ENCODE measurements around the gene TRMT11. TPM values are rescaled to one million over a fixed set of nuclear protein-coding genes. Genes with fewer than 3 reads are reported as not detected.

TRMT11 gene
- total and polyA plus RNA-seq, 9 of the 15 experiments (the other 6 are each of a cell fraction or from before 2014, with no cell fraction given): 38.8 to 88.0 (median 59.8) TPM

- 0 out of 4 replicates have a peak, but pooled peaks of 1 of the 2 experiments have one; percentile 9 for TF ChIP-seq MLLT1 (IDR thresholded peaks at IDR 0.05)
- peak; percentile 38 for TF ChIP-seq TAF1 (IDR thresholded peaks at IDR 0.05; ENCODE audit: control insufficient read depth, extremely low read depth, insufficient read depth, low read length, severe bottlenecking)
- TF ChIP-seq ZNF707 (CRISPR knock-in tag; conservative IDR thresholded peaks at IDR 0.05): no peak
- no peak for TF ChIP-seq HSF4 (CRISPR knock-in tag; IDR thresholded peaks at IDR 0.05; ENCODE audit: borderline replicate concordance)
- TF ChIP-seq REST (IDR thresholded peaks at IDR 0.05; ENCODE audit: borderline replicate concordance): no peak
- no peak for TF ChIP-seq REST (CRISPR knock-in tag; IDR thresholded peaks at IDR 0.05; ENCODE audit: low read depth)
- TF ChIP-seq MCM3 (IDR thresholded peaks at IDR 0.05): no peak
- peak; percentile 40; the same call in 1 of the 2 replicates for TF ChIP-seq JUND (IDR thresholded peaks at IDR 0.05; ENCODE audit: borderline replicate concordance, low read depth, low read length)
- peak; percentile 58; the same call in 1 of the 3 replicates for TF ChIP-seq JUND (tag; IDR thresholded peaks at IDR 0.05; ENCODE audit: borderline replicate concordance, low read depth, low read length)
- TF ChIP-seq NKRF (IDR thresholded peaks at IDR 0.05; ENCODE audit: borderline replicate concordance): peak; percentile 65; the same call in 1 of the 2 replicates
- TF ChIP-seq MTA2 (IDR thresholded peaks at IDR 0.05; ENCODE audit: low read depth): no peak
- no peak for TF ChIP-seq POLR2H (tag; IDR thresholded peaks at IDR 0.05; ENCODE audit: low read depth)
- no peak for TF ChIP-seq RNF2 (IDR thresholded peaks at IDR 0.05)
- TF ChIP-seq NFIC (IDR thresholded peaks at IDR 0.05): no peak
- no peak for TF ChIP-seq ZNF639 (CRISPR knock-in tag; conservative IDR thresholded peaks at IDR 0.05 in 1 of 2, IDR thresholded peaks at IDR 0.05 in 1 of 2)
These were observed 782 bp downstream of the TRMT11 start (continued) for GRCh38 chr6:125987026-125987617.

All from K562 (cell line).